Loucy (cell line): ENCODE results near the gene UBTD1.
"Not testable (repeated sequence)": the region's sequence is repeated elsewhere in the genome, so short reads cannot be mapped to it uniquely, and the experiment has no call there.

ENCODE experiments used
- H2AFZ ChIP-seq: fragments of 200-600 bp; sonication (generic); 2 replicates; pipeline ENCODE4 v1.6.0; 2016; ENCODE audit warnings: antibody characterized with exemption, mild to moderate bottlenecking, low read length, moderate library complexity
- H3F3A ChIP-seq: fragments of 200-600 bp; 2 replicates; pipeline ENCODE4 v1.6.0; 2016; ENCODE audit warnings: antibody characterized with exemption, low read depth, mild to moderate bottlenecking
- H3K27me3 ChIP-seq: fragments of 200-600 bp; sonication (generic); 2 replicates; pipeline ENCODE4 v1.6.1; 2014; ENCODE audit warnings: low read length, mild to moderate bottlenecking; ENCODE audit not compliant: insufficient read depth, poor library complexity, severe bottlenecking
- H3K36me3 ChIP-seq: fragments of 200-600 bp; sonication (generic); 2 replicates; pipeline ENCODE4 v1.6.1; 2016; ENCODE audit warnings: low read length; ENCODE audit not compliant: insufficient read depth
- H3K4me1 ChIP-seq: fragments of 200-600 bp; sonication (generic); 2 replicates; pipeline ENCODE4 v1.5.1; 2014; ENCODE audit warnings: low read length, mild to moderate bottlenecking; ENCODE audit not compliant: insufficient read depth, poor library complexity, severe bottlenecking
- H3K4me2 ChIP-seq: fragments of 200-600 bp; sonication (generic); 2 replicates; pipeline ENCODE4 v1.6.0; 2014; ENCODE audit warnings: antibody characterized with exemption, low read length, low read depth, mild to moderate bottlenecking; ENCODE audit not compliant: poor library complexity, severe bottlenecking
- H3K4me3 ChIP-seq: fragments of 200-600 bp; sonication (generic); 2 replicates; pipeline ENCODE4 v1.5.1; 2014; ENCODE audit warnings: low read length, mild to moderate bottlenecking, mixed read lengths; ENCODE audit not compliant: poor library complexity, severe bottlenecking
- H3K79me2 ChIP-seq: fragments of 200-600 bp; sonication (generic); 2 replicates; pipeline ENCODE4 v1.6.1; 2014; ENCODE audit warnings: low read length; ENCODE audit not compliant: insufficient read depth
- H3K9ac ChIP-seq: fragments of 200-600 bp; sonication (generic); 2 replicates; pipeline ENCODE4 v1.6.0; 2014; ENCODE audit warnings: mild to moderate bottlenecking, low read depth, low read length, moderate library complexity; ENCODE audit not compliant: poor library complexity, severe bottlenecking
- H3K9me2 ChIP-seq: fragments of 200-600 bp; sonication (generic); replicated peaks from 2 replicates; pipeline ENCODE4 v1.6.1; 2016; ENCODE audit warnings: low read depth, low read length, mixed read lengths
- H3K9me3 ChIP-seq: fragments of 200-600 bp; sonication (generic); 2 replicates; pipeline ENCODE4 v1.6.1; 2014; ENCODE audit warnings: mild to moderate bottlenecking, antibody characterized with exemption, low read length, low read depth; ENCODE audit not compliant: insufficient read depth
- H4K20me1 ChIP-seq: fragments of 200-600 bp; sonication (generic); 2 replicates; pipeline ENCODE4 v1.6.0; 2014; ENCODE audit warnings: antibody characterized with exemption, low read length, mild to moderate bottlenecking; ENCODE audit not compliant: insufficient read depth, poor library complexity, severe bottlenecking
- CTCF ChIP-seq: fragments of 200-600 bp; sonication (generic); conservative IDR thresholded peaks from 2 replicates; pipeline ENCODE4 v1.5.1; 2014; ENCODE audit warnings: mild to moderate bottlenecking, antibody characterized with exemption, low read length
- EZH2phosphoT487 ChIP-seq: fragments of 200-600 bp; IDR thresholded peaks from 2 replicates; pipeline ENCODE4 v1.6.1; 2018; ENCODE audit warnings: antibody characterized with exemption, mild to moderate bottlenecking, moderate library complexity, borderline replicate concordance

UBTD1 gene

GRCh38 chr10:97465982-97466381, 32.7 kb upstream of the UBTD1 start:
- peaks cover 83% of the 10 kb centered on the region for H3K36me3 ChIP-seq

DNA sequence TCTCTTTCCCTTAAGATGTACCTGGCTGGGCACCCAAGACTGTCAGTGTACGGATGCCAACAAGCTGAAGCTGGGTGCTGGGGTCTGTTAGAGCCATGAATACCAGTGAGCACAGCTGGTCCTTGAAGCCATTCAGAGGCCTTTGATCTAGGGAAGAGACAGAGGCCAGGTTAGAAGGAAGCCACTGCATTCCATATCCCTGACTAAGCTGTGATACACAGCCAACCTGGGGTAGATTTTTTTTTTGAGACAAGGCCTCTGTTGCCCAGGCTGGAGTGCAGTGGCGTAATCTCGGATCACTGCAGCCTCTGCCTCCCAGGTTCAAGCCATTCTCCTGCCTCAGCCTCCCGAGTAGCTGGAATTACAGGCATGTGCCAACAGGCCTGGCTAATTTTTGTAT, 32.0 kb upstream of the UBTD1 start:
- H3F3A ChIP-seq = no peaks in the 10 kb centered on the region
- H3K4me2 ChIP-seq = no peak overlapping the region
- no peaks in the 10 kb centered on the region for H3K9me3 ChIP-seq
- no peak overlapping the region for H2AFZ ChIP-seq
- H3K79me2 ChIP-seq = no peaks in the 10 kb centered on the region
- peaks cover 80% of the 10 kb centered on the region for H3K36me3 ChIP-seq
- no peak overlapping the region for H3K9ac ChIP-seq
- no peak overlapping the region for H3K4me3 ChIP-seq
- H4K20me1 ChIP-seq = no peaks in the 10 kb centered on the region
- H3K9me2 ChIP-seq = no peaks in the 10 kb centered on the region
- no peaks in the 10 kb centered on the region for H3K4me1 ChIP-seq
- no peaks in the 10 kb centered on the region for H3K27me3 ChIP-seq
- TF ChIP-seq EZH2phosphoT487 (no peak), CTCF (no peak)

More at GRCh38 chr10:97465982-97466381, 32.7 kb upstream of the UBTD1 start:
- Histone ChIP-seq H2AFZ (no peak overlapping the region), H3K4me3 (no peak overlapping the region), H3K4me2 (no peak overlapping the region), H4K20me1 (no peaks in the 10 kb centered on the region), H3K9ac (no peak overlapping the region), H3K27me3 (no peaks in the 10 kb centered on the region), H3K9me3 (no peaks in the 10 kb centered on the region), H3K9me2 (no peaks in the 10 kb centered on the region), H3F3A (no peaks in the 10 kb centered on the region), H3K4me1 (no peaks in the 10 kb centered on the region), H3K79me2 (no peaks in the 10 kb centered on the region)
- TF ChIP-seq EZH2phosphoT487 = no peak
- TF ChIP-seq CTCF = no peak

DNA sequence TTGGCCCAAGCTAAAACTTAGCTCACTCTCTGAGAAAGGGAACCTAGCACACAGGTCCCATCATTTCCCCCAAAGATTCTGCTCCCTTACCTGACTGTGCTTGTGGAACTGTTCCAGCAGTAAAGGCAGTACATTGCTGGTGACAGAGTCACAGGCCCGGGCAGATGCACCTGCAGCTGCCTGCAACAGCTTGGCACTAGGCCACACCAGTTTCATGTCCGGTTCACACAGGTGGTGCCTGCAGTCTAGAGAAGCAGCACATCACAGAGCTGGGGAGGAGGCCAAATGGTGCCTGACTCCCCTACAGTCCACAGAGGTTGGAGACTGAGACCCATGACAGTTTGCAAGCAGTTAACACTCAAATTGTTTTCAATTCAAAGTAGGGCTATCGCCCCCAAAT, 30.6 kb upstream of the UBTD1 start:
- no peaks in the 10 kb centered on the region for H3F3A ChIP-seq
- no peak overlapping the region for H2AFZ ChIP-seq
- H3K4me2 ChIP-seq = no peak overlapping the region
- H3K9me3 ChIP-seq = no peaks in the 10 kb centered on the region
- no peaks in the 10 kb centered on the region for H3K9me2 ChIP-seq
- no peaks in the 10 kb centered on the region for H3K4me1 ChIP-seq
- H3K4me3 ChIP-seq = no peak overlapping the region
- H3K79me2 ChIP-seq = no peaks in the 10 kb centered on the region
- TF ChIP-seq EZH2phosphoT487 (no peak), CTCF (no peak)
- H3K27me3 ChIP-seq = no peaks in the 10 kb centered on the region
- H3K36me3 ChIP-seq = peaks cover 78% of the 10 kb centered on the region
- no peaks in the 10 kb centered on the region for H4K20me1 ChIP-seq
- H3K9ac ChIP-seq = no peak overlapping the region

- not testable (repeated sequence) for H3K4me2 ChIP-seq, H3K27me3 ChIP-seq, H3K9ac ChIP-seq, H2AFZ ChIP-seq, H3K79me2 ChIP-seq, H3K4me1 ChIP-seq, H3K9me3 ChIP-seq, H3K4me3 ChIP-seq, H4K20me1 ChIP-seq, H3K9me2 ChIP-seq, H3F3A ChIP-seq
- peaks cover 79% of the 10 kb centered on the region for H3K36me3 ChIP-seq
These were observed 29.9 kb upstream of the UBTD1 start for GRCh38 chr10:97468781-97469180.
